Measurements from ENCODE around the gene RCOR3. TPM values are rescaled to one million over a fixed set of nuclear protein-coding genes. Genes with fewer than 3 reads are reported as not detected.

The RCOR3 gene
- polyA plus RNA-seq, 1 experiment: 39.2 TPM

DNA sequence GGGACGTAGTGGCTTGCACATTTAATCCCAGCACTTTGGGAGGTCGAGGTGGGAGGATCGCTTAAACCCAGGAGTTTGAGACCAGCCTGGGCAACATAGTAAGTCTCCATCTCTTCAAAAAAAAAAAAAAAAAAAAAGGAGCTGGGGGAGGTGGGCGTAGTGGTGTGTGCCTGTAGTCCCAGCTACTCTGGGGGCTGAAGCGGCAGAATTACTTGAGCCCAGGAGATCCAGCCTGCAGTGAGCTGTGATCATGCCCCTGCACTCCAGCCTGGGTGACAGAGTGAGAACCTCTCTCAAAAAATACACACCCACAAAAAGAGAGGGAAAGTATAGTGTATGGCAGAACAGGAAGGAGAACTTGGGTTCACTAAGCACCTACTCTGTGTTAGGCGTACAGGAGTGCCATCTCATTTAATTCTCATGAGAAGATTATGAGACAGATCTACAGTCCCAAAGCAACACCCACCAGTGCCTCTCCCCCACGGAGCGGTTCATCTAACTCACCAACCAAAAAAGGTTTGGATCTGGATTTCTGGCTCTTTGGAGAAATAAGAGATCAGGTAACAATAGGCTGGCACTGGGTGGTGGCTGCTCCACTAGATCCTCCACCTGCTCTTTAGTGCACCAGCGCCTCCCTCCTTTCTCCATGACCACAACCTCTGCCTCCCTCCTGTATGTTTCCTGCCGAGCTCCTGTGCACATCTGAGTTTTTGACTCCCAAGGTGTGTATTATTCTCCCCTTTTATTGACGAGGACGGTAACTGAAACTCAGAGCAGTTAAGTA is 66.0 kb downstream of the RCOR3 start:
- CTCF ChIA-PET: interaction anchor here (0.6 to 2.1 kb wide), 8 partner anchors 24 to 1429 kb away, joined by 3 to 6 read pairs (median 4); no protein-coding TSS in a partner anchor
- DNase-seq (ENCODE audit: low read depth, low spot score): no peak
- POLR2A ChIA-PET: no interaction called here
- no peaks in the 10 kb centered on the region; the same call in 1 of the 2 replicates for H3K9me3 ChIP-seq (ENCODE audit: control insufficient read depth, insufficient read depth, low read length)
- no peaks in the 10 kb centered on the region for H3K27me3 ChIP-seq (ENCODE audit: control insufficient read depth, insufficient read depth, low read length)
- TF ChIP-seq, protein P1, sequence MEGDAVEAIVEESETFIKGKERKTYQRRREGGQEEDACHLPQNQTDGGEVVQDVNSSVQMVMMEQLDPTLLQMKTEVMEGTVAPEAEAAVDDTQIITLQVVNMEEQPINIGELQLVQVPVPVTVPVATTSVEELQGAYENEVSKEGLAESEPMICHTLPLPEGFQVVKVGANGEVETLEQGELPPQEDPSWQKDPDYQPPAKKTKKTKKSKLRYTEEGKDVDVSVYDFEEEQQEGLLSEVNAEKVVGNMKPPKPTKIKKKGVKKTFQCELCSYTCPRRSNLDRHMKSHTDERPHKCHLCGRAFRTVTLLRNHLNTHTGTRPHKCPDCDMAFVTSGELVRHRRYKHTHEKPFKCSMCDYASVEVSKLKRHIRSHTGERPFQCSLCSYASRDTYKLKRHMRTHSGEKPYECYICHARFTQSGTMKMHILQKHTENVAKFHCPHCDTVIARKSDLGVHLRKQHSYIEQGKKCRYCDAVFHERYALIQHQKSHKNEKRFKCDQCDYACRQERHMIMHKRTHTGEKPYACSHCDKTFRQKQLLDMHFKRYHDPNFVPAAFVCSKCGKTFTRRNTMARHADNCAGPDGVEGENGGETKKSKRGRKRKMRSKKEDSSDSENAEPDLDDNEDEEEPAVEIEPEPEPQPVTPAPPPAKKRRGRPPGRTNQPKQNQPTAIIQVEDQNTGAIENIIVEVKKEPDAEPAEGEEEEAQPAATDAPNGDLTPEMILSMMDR (IDR thresholded peaks at IDR 0.05; ENCODE audit: low read depth, low read length): no peak
- no peak overlapping the region for H3K27ac ChIP-seq (ENCODE audit: low read depth, low read length)
- H3K4me3 ChIP-seq (ENCODE audit: low read depth, low read length): no peak overlapping the region

DNA sequence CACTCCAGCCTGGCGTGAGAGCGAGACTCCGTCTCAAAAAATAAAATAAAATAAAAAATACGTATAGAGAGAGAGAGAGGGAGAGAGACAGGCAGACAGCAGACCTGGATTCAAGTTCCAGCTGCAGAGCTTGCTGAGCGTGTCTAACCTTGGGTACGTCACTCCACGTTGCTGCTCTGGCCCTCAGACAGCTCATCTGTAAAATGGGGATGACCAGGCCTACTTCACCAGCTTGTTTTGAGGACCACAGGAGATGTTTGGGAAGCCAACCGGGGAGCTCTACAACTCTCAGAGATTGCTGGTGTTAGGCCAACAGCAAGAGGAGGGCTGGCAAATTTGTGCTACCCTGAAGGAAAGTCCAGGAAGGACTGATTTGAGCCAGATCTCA is 67.0 kb downstream of the RCOR3 start:
- Histone ChIP-seq H3K27me3 (ENCODE audit: control insufficient read depth, insufficient read depth, low read length) (no peaks in the 10 kb centered on the region), H3K4me3 (ENCODE audit: low read depth, low read length) (peak overlapping the region; percentile 80), H3K9me3 (ENCODE audit: control insufficient read depth, insufficient read depth, low read length) (no peaks in the 10 kb centered on the region; the same call in 1 of the 2 replicates), H3K27ac (ENCODE audit: low read depth, low read length) (no peak overlapping the region)
- ChIA-PET CTCF (interaction anchor here (0.5 to 2.1 kb wide), 8 partner anchors 14 to 878 kb away, joined by 3 to 6 read pairs (median 4); no protein-coding TSS in a partner anchor), POLR2A (interaction anchor here (0.6 kb wide), 1 partner anchor 56 kb away, joined by 3 read pairs; no protein-coding TSS in a partner anchor)
- TF ChIP-seq, protein P1 (IDR thresholded peaks at IDR 0.05; ENCODE audit: low read depth, low read length): no peak
- no peak for DNase-seq (ENCODE audit: low read depth, low spot score)

DNA sequence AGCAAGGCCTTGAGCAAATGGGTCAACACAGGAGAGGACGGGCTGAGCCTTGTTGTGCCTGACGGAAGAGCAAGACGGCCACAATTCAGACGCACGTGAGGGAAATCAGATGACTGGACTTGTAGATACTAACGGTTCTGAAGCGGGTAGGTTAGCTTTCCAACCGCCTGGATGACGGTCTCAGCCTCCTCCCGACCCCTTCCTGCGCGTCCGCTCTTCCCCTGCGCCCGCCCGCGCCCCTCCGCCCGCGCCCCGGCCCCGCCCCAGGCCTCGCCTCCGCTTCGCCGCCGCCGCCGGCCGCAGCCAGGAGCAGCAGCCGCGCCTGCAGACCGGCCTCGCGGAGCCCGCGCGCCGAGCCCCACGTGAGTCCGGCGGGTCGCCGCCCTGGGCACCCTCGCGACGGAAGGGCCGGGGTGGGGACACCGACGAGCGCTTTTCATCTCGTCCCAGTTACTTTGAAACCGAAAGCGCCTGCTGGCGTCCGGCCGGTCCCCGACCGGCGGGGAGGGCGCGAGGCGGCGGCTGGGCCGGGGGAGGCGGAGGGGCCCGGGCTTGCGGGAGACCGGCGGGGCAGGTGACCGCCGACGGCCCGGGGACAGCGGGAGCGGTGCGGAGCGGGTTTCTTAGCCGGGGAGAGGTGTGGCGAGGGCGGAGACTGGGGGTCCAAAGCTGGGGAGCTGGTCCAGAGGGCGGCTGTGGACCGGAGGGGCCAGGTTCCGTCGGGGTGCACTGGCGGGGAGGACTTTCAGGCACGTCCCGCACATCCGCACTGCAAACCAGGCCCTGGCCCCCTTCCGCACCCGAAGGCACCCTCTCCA is 67.6 kb downstream of the RCOR3 start, which contains the start of gene TRAF5:
TSS of gene TRAF5 (plus strand) at position 306 of the 818 bp plus-strand sequence. CDS start 26,407 bp downstream, outside the sequence.
- DNase-seq (ENCODE audit: low read depth, low spot score): no peak
- ChIA-PET CTCF (interaction anchor here (0.9 to 4.3 kb wide), 8 partner anchors 15 to 329 kb away, joined by 3 to 26 read pairs (median 4); no protein-coding TSS in a partner anchor), POLR2A (interaction anchor here (0.6 to 1.3 kb wide), 2 partner anchors 27 to 56 kb away, joined by 3 read pairs; no protein-coding TSS in a partner anchor)
- Histone ChIP-seq H3K27ac (ENCODE audit: low read depth, low read length) (peak within 1 kb of the TSS; percentile 85), H3K27me3 (ENCODE audit: control insufficient read depth, insufficient read depth, low read length) (no peaks in the 10 kb centered on the region), H3K4me3 (ENCODE audit: low read depth, low read length) (peak within 1 kb of the TSS; percentile 80), H3K9me3 (ENCODE audit: control insufficient read depth, insufficient read depth, low read length) (no peaks in the 10 kb centered on the region; the same call in 1 of the 2 replicates)
- TF ChIP-seq, protein P1 (IDR thresholded peaks at IDR 0.05; ENCODE audit: low read depth, low read length): no peak

DNA sequence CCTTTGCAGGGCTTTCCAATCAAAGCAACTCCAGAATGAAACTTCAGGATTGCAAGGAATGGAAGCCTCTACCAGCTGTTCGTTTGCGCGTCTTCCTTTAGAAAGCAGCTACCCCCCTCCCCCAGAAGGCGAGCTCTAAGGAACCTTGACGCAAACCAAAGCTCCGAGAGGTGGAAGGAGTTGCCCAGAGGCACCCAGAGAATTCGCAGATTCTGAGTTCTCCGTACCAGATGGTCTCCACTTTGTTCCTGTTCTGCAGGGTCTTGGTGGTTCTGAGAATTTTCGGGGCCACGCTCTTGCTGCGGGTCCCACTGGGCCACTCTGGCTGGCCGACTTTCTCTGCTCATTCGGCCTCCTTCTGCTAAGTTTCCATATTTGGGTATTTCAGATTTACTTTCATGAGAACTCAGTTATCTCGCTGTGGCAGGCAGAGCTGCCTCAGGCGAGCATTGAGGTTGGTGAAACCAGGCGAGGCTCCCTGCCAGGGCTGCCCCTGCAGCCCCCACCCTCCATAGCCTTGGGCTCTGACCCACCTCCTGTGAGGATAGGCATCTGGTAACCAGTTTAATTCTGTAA is 68.3 kb downstream of the RCOR3 start:
- H3K27me3 ChIP-seq (ENCODE audit: control insufficient read depth, insufficient read depth, low read length): no peaks in the 10 kb centered on the region
- H3K9me3 ChIP-seq (ENCODE audit: control insufficient read depth, insufficient read depth, low read length): no peaks in the 10 kb centered on the region; the same call in 1 of the 2 replicates
- POLR2A ChIA-PET: interaction anchor here (1.3 kb wide), 1 partner anchor 27 kb away, joined by 3 read pairs; no protein-coding TSS in a partner anchor
- CTCF ChIA-PET: interaction anchor here (0.5 to 4.3 kb wide), 7 partner anchors 9 to 328 kb away, joined by 3 to 26 read pairs (median 3); no protein-coding TSS in a partner anchor
- DNase-seq (ENCODE audit: low read depth, low spot score): no peak
- TF ChIP-seq, protein P1 (IDR thresholded peaks at IDR 0.05; ENCODE audit: low read depth, low read length): no peak
- H3K4me3 ChIP-seq (ENCODE audit: low read depth, low read length): peak overlapping the region; percentile 80
- H3K27ac ChIP-seq (ENCODE audit: low read depth, low read length): peak overlapping the region; percentile 85
